GM21423 (cell line): ENCODE data around the gene SAMD5.

ENCODE experiments used
- ATAC-seq: cut with Tn5 transposase; IDR thresholded peaks from one replicate; pipeline ENCODE4 v1.9.1; 2021; ENCODE audit warnings: mild to moderate bottlenecking, moderate library complexity; ENCODE audit not compliant: unreplicated experiment

The SAMD5 gene

GRCh38 chr6:147508042-147508865, at the start of gene SAMD5:
SAMD5 (plus strand) TSS chr6:147508690; CDS start chr6:147508929, 239 bp downstream.
- peak; percentile 51 for ATAC-seq

GRCh38 chr6:147459780-147460179, 48.7 kb upstream of the SAMD5 start:
- no peak for ATAC-seq

GRCh38 chr6:147463651-147464050, 44.8 kb upstream of the SAMD5 start:
- ATAC-seq = no peak

GRCh38 chr6:147467428-147467827, 41.1 kb upstream of the SAMD5 start:
- no peak for ATAC-seq

GRCh38 chr6:147467886-147468285, 40.6 kb upstream of the SAMD5 start:
- no peak for ATAC-seq

- ATAC-seq = no peak
Measured at GRCh38 chr6:147468634-147469033, 39.9 kb upstream of the SAMD5 start.

- ATAC-seq = no peak
Measured at GRCh38 chr6:147479857-147480256, 28.6 kb upstream of the SAMD5 start.

- no peak for ATAC-seq
Measured at GRCh38 chr6:147486683-147487082, 21.8 kb upstream of the SAMD5 start.

GRCh38 chr6:147497472-147497871, 11.0 kb upstream of the SAMD5 start:
- ATAC-seq = no peak

- no peak for ATAC-seq
Measured at GRCh38 chr6:147503587-147503986, 4.9 kb upstream of the SAMD5 start.

GRCh38 chr6:147504848-147505247, 3.6 kb upstream of the SAMD5 start:
- no peak for ATAC-seq

- ATAC-seq = peak; percentile 29
Measured at GRCh38 chr6:147506704-147507114, 1.8 kb upstream of the SAMD5 start.

GRCh38 chr6:147507162-147508041, 1.1 kb upstream of the SAMD5 start:
- no peak for ATAC-seq

GRCh38 chr6:147508866-147509608, 547 bp downstream of the SAMD5 start:
- ATAC-seq = peak; percentile 29

- peak; percentile 61 for ATAC-seq
Measured at GRCh38 chr6:147509891-147510290, 1.4 kb downstream of the SAMD5 start.

GRCh38 chr6:147510929-147511590, 2.6 kb downstream of the SAMD5 start:
- no peak for ATAC-seq

GRCh38 chr6:147514831-147515230, 6.3 kb downstream of the SAMD5 start:
- ATAC-seq = no peak

GRCh38 chr6:147515327-147515726, 6.8 kb downstream of the SAMD5 start:
- no peak for ATAC-seq

GRCh38 chr6:147522597-147522996, 14.1 kb downstream of the SAMD5 start:
- ATAC-seq = no peak

- no peak for ATAC-seq
Measured at GRCh38 chr6:147525519-147526209, 17.2 kb downstream of the SAMD5 start.
